OCI-LY3 (cell line): ENCODE results near the gene NEMF.

Source experiments
- EZH2phosphoT487 ChIP-seq: fragments of 200-600 bp; shearing (Covaris generic); IDR thresholded peaks from 2 replicates; pipeline ENCODE4 v1.6.1; 2018; ENCODE audit warnings: antibody characterized with exemption, mixed run types, low read depth
- TF ChIP-seq, protein P1 (sequence below): fragments of 200-600, 300-600 bp; sonication (generic); IDR thresholded peaks from 2 replicates; pipeline ENCODE4 v1.5.1; 2014; ENCODE audit warnings: antibody characterized with exemption, low read length, low read depth

DNA sequence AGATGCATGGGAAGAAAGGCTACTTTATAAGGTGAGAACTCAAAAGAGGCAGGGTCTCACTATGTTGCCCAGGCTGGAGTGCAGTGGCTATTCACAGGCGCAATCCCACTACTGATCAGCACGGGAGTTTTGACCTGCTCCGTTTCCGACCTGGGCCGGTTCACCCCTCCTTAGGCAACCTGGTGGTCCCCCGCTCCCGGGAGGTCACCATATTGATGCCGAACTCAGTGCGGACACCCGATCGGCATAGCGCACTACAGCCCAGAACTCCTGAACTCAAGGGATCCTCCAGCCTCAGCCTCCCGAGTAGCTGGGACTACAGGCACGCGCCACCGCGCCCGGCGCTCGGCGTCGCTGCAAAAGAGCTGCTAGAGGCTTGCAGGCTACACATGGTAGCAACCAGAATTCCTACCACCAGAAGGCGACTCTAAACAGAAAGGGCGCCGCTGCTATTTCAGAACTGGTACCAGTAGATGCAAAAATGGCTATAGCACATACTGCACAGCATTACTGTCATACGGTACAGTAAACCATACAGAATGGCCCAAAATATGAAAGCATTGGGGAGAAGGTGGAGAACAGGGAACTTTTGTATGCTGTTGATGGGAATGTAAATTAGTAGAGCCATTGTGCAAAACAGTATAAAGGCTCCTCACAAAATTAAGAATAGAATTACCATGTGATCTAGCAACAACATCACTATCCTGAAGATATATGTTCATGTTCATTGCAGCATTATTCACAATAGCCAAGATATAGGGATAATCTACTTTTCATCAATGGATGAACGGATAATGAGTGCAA, 1.2 kb upstream of the NEMF start:
- TF ChIP-seq, protein P1, sequence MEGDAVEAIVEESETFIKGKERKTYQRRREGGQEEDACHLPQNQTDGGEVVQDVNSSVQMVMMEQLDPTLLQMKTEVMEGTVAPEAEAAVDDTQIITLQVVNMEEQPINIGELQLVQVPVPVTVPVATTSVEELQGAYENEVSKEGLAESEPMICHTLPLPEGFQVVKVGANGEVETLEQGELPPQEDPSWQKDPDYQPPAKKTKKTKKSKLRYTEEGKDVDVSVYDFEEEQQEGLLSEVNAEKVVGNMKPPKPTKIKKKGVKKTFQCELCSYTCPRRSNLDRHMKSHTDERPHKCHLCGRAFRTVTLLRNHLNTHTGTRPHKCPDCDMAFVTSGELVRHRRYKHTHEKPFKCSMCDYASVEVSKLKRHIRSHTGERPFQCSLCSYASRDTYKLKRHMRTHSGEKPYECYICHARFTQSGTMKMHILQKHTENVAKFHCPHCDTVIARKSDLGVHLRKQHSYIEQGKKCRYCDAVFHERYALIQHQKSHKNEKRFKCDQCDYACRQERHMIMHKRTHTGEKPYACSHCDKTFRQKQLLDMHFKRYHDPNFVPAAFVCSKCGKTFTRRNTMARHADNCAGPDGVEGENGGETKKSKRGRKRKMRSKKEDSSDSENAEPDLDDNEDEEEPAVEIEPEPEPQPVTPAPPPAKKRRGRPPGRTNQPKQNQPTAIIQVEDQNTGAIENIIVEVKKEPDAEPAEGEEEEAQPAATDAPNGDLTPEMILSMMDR, result peak; percentile 65
- no peak for TF ChIP-seq EZH2phosphoT487
